Measurements from ENCODE around the gene SLC29A3. TPM values are rescaled to one million over a fixed set of nuclear protein-coding genes. Genes with fewer than 3 reads are reported as not detected.

The SLC29A3 gene
- total and polyA plus RNA-seq, 8 donors = 7.6 to 13.4 (median 8.1) TPM

GRCh38 chr10:71408436-71409225, 89.6 kb downstream of the SLC29A3 start:
- ATAC-seq (no peak), DNase-seq (no peak)
- Histone ChIP-seq H3K4me3 (no peak overlapping the region), H3K27ac (no peak overlapping the region), H3K27me3 (peaks cover 0 to 13% of the 10 kb centered on the region in 2 donors), H3K9me3 (peaks cover 0 to 16% of the 10 kb centered on the region in 2 donors), H3K4me1 (no peaks in the 10 kb centered on the region), H3K36me3 (no peaks in the 10 kb centered on the region)
- intact Hi-C loops (cut with DNase I) = no loop called here
- TF ChIP-seq CTCF (IDR thresholded peaks at IDR 0.05) = no peak

- Histone ChIP-seq H3K27me3 (peaks cover 0 to 10% of the 10 kb centered on the region in 2 donors), H3K27ac (no peak overlapping the region), H3K4me3 (no peak overlapping the region), H3K36me3 (no peaks in the 10 kb centered on the region), H3K9me3 (peaks cover 0 to 16% of the 10 kb centered on the region in 2 donors), H3K4me1 (no peaks in the 10 kb centered on the region)
- no peak for TF ChIP-seq CTCF (IDR thresholded peaks at IDR 0.05)
- no peak for ATAC-seq
- DNase-seq = no peak
- intact Hi-C loops (cut with DNase I) = no loop called here
Observed at GRCh38 chr10:71409516-71410104, 90.6 kb downstream of the SLC29A3 start.

Other genes with a start within 250 kb of the SLC29A3 start
- gene UNC5B, start 106.7 kb upstream of the SLC29A3 start, total RNA-seq = 10 to 100 TPM; 14.4 to 20.3 TPM
- gene UNC5B, start 106.7 kb upstream of the SLC29A3 start, polyA plus RNA-seq (ENCODE audit: insufficient read length in 6 of 6) = 10 to 100 TPM; 18.9 to 31.2 (median 22.7) TPM
- gene CDH23, start 77.7 kb downstream of the SLC29A3 start, total RNA-seq = 10 to 100 TPM; 22.4 to 22.8 TPM
- 1 to 10 TPM; 1.8 to 5.6 (median 2.8) TPM for gene CDH23, start 77.7 kb downstream of the SLC29A3 start, polyA plus RNA-seq (ENCODE audit: insufficient read length in 6 of 6)